Panc1 (cell line): ENCODE results near the gene GLRX. TPM values are rescaled to one million over a fixed set of nuclear protein-coding genes. Genes with fewer than 3 reads are reported as not detected.

Source experiments
- ATAC-seq: fragments of 200-7000 bp; cut with Tn5 transposase; 2 replicates; pipeline ENCODE4 v1.9.1; 2020; ENCODE audit warnings: mild to moderate bottlenecking, moderate library complexity
- BruUV-seq: library from RNA; stranded (reverse); fragments of 400-500 nt; replicated peaks from 2 replicates; lab custom pipeline; 2021; lab: Mats Ljungman, UMichigan
- CTCF ChIA-PET: fragments of 300-600 bp; sonication (Branson Sonifier 250); formaldehyde crosslinking; loops from one replicate; lab custom pipeline; 2022; ENCODE audit warnings: antibody characterized with exemption; lab: Charles Lee
- POLR2A ChIA-PET: fragments of 300-600 bp; sonication (Branson Sonifier 250); formaldehyde crosslinking; loops from one replicate; lab custom pipeline; 2022; ENCODE audit warnings: antibody characterized with exemption; lab: Charles Lee
- DNase-seq: peaks from one replicate; pipeline ENCODE4 v3.0.0-alpha.2; 2010; ENCODE audit warnings: low read depth, low spot score
- H3K27ac ChIP-seq: 2 replicates; pipeline ENCODE4 v1.5.1; 2011; ENCODE audit warnings: mild to moderate bottlenecking, low read length, inconsistent platforms
- H3K27me3 ChIP-seq: fragments of 200-500 bp; sonication (Bioruptor generic); 2 replicates; pipeline ENCODE4 v1.6.0; 2014; ENCODE audit warnings: low read length, inconsistent platforms; ENCODE audit not compliant: control insufficient read depth, insufficient read depth
- H3K36me3 ChIP-seq: fragments of 200-500 bp; sonication (Bioruptor generic); 2 replicates; pipeline ENCODE4 v1.5.1; 2014; ENCODE audit warnings: inconsistent platforms, mild to moderate bottlenecking, low read length, moderate library complexity; ENCODE audit not compliant: control insufficient read depth, insufficient read depth
- H3K4me1 ChIP-seq: 2 replicates; pipeline ENCODE4 v1.5.1; 2011; ENCODE audit warnings: inconsistent platforms, mild to moderate bottlenecking, low read length, moderate library complexity; ENCODE audit not compliant: control insufficient read depth, insufficient read depth
- H3K4me3 ChIP-seq, 2 experiments: 2 replicates each; pipeline ENCODE4 v1.5.1; 2011 to 2012; ENCODE audit warnings: low read depth in 2 of 2, low read length in 2 of 2, mild to moderate bottlenecking in 2 of 2, inconsistent platforms in 1 of 2, moderate library complexity in 1 of 2
- H3K9me3 ChIP-seq: fragments of 200-500 bp; sonication (Bioruptor generic); 2 replicates; pipeline ENCODE4 v1.5.1; 2014; ENCODE audit warnings: low read depth, mild to moderate bottlenecking, inconsistent platforms, low read length, moderate library complexity; ENCODE audit not compliant: control insufficient read depth, insufficient read depth
- POLR2AphosphoS5 ChIP-seq: IDR thresholded peaks from 2 replicates; pipeline ENCODE4 v1.6.1; 2012; ENCODE audit warnings: mild to moderate bottlenecking, low read depth, low read length, moderate library complexity
- SIN3A ChIP-seq: IDR thresholded peaks from 2 replicates; pipeline ENCODE4 v1.6.1; 2012; ENCODE audit warnings: low read depth, mild to moderate bottlenecking, low read length, moderate library complexity, borderline replicate concordance; ENCODE audit not compliant: insufficient read depth
- TCF7L2 ChIP-seq: IDR thresholded peaks from 2 replicates; pipeline ENCODE4 v1.6.1; 2011; ENCODE audit warnings: mild to moderate bottlenecking, low read depth, low read length, inconsistent platforms
- in situ Hi-C: cut with HindIII; loops from 2 replicates; pipeline ENCODE4 v1.10.0; 2016; ENCODE audit warnings: low sequenced_read_pairs, low pct_unique_long_range_greater_than_20kb
- intact Hi-C: fragments of 100-400 bp; cut with micrococcal nuclease; formaldehyde crosslinking; loops from one replicate; pipeline ENCODE4 v1.10.0; 2022; ENCODE audit not compliant: unreplicated experiment
- total RNA-seq: library from RNA; stranded (reverse); gene quantifications from one replicate; pipeline ENCODE4 v1.2.1, GENCODE V29; 2021; ENCODE audit not compliant: unreplicated experiment
- TF ChIP-seq, protein P1 (sequence below), 2 experiments: IDR thresholded peaks; 2 replicates each; pipeline ENCODE4 v1.6.1; 2011 to 2012; ENCODE audit warnings: low read depth in 2 of 2, control low read depth in 1 of 2, low read length in 1 of 2, mild to moderate bottlenecking in 1 of 2, moderate library complexity in 1 of 2; ENCODE audit not compliant: insufficient read depth in 1 of 2
- TF ChIP-seq, protein P2 (sequence below): fragments of 450-650 bp; IDR thresholded peaks from 2 replicates; pipeline ENCODE4 v1.5.1; 2017; ENCODE audit warnings: mild to moderate bottlenecking

GLRX gene
- total RNA-seq, 1 experiment from 2014 or later: 5.8 TPM

DNA sequence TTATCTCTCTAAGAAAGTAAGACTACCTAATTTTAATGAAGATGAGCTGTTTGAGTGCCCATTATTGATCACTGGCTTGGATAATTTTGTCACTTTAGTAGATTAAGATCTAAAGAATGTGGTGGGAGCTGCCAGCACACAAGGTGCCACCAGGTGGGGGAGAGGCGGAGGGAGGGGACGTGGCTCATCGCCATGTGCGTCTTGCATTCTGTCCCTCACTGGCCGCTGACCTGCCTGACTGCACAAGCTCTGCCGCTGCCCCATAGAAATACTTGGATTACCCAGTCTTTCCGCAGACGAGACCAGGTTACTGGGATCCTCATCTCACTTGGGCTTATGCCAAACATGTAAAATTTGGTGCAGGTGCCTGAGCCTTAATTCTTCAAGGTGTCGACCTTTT, 53.8 kb downstream of the GLRX start:
- Histone ChIP-seq H3K27ac (no peak overlapping the region), H3K9me3 (no peaks in the 10 kb centered on the region), H3K36me3 (no peaks in the 10 kb centered on the region; the same call in 1 of the 2 replicates), H3K4me3 (no peak overlapping the region), H3K4me1 (no peaks in the 10 kb centered on the region), H3K27me3 (no peaks in the 10 kb centered on the region)
- no peak for ATAC-seq
- TF ChIP-seq, protein P1, sequence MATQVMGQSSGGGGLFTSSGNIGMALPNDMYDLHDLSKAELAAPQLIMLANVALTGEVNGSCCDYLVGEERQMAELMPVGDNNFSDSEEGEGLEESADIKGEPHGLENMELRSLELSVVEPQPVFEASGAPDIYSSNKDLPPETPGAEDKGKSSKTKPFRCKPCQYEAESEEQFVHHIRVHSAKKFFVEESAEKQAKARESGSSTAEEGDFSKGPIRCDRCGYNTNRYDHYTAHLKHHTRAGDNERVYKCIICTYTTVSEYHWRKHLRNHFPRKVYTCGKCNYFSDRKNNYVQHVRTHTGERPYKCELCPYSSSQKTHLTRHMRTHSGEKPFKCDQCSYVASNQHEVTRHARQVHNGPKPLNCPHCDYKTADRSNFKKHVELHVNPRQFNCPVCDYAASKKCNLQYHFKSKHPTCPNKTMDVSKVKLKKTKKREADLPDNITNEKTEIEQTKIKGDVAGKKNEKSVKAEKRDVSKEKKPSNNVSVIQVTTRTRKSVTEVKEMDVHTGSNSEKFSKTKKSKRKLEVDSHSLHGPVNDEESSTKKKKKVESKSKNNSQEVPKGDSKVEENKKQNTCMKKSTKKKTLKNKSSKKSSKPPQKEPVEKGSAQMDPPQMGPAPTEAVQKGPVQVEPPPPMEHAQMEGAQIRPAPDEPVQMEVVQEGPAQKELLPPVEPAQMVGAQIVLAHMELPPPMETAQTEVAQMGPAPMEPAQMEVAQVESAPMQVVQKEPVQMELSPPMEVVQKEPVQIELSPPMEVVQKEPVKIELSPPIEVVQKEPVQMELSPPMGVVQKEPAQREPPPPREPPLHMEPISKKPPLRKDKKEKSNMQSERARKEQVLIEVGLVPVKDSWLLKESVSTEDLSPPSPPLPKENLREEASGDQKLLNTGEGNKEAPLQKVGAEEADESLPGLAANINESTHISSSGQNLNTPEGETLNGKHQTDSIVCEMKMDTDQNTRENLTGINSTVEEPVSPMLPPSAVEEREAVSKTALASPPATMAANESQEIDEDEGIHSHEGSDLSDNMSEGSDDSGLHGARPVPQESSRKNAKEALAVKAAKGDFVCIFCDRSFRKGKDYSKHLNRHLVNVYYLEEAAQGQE (IDR thresholded peaks at IDR 0.05; ENCODE audit: insufficient read depth in 1 of 2, low read depth in 2 of 2, low read length in 1 of 2): no peak
- TF ChIP-seq TCF7L2 (no peak), POLR2AphosphoS5 (no peak), SIN3A (no peak)
- TF ChIP-seq, protein P2, sequence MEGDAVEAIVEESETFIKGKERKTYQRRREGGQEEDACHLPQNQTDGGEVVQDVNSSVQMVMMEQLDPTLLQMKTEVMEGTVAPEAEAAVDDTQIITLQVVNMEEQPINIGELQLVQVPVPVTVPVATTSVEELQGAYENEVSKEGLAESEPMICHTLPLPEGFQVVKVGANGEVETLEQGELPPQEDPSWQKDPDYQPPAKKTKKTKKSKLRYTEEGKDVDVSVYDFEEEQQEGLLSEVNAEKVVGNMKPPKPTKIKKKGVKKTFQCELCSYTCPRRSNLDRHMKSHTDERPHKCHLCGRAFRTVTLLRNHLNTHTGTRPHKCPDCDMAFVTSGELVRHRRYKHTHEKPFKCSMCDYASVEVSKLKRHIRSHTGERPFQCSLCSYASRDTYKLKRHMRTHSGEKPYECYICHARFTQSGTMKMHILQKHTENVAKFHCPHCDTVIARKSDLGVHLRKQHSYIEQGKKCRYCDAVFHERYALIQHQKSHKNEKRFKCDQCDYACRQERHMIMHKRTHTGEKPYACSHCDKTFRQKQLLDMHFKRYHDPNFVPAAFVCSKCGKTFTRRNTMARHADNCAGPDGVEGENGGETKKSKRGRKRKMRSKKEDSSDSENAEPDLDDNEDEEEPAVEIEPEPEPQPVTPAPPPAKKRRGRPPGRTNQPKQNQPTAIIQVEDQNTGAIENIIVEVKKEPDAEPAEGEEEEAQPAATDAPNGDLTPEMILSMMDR: no peak
- in situ Hi-C loops (no loop called here), intact Hi-C loops (no loop called here)
- no TSS peak for BruUV-seq
- POLR2A ChIA-PET: no interaction called here
- DNase-seq: no peak
- CTCF ChIA-PET: no interaction called here

DNA sequence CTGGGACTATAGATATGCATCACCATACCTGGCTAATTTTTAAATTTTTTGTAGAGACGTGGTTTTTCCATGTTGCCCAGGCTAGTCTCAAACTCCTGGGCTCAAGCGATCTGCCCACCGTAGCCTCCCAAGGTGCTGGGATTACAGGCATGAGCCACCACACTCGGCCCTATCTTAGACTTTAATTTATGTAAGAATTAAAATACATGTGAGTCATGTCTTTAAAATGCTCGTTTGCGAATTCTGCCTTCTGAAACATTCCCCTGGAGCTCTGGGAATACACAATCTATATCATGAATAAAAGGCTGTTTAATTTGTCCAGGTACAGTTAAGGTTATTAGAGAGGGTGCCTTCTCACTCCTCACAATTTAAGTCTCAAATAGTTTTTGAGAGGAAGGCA, 58.6 kb downstream of the GLRX start:
- Histone ChIP-seq H3K4me1 (peaks cover 22% of the 10 kb centered on the region), H3K36me3 (no peaks in the 10 kb centered on the region), H3K27me3 (no peaks in the 10 kb centered on the region), H3K9me3 (no peaks in the 10 kb centered on the region), H3K27ac (no peak overlapping the region), H3K4me3 (no peak overlapping the region)
- intact Hi-C loops: no loop called here
- ChIA-PET CTCF (no interaction called here), POLR2A (no interaction called here)
- in situ Hi-C loops: no loop called here
- ATAC-seq (no peak), DNase-seq (no peak)
- no TSS peak for BruUV-seq
- TF ChIP-seq SIN3A: no peak
- no peak for TF ChIP-seq POLR2AphosphoS5
- TF ChIP-seq TCF7L2: no peak
- TF ChIP-seq, protein P2: no peak
- TF ChIP-seq, protein P1 (IDR thresholded peaks at IDR 0.05; ENCODE audit: insufficient read depth in 1 of 2, low read depth in 2 of 2, low read length in 1 of 2): no peak
